ENCODE results near the gene PI4KA.
"Not testable (repeated sequence)": the region's sequence is repeated elsewhere in the genome, so short reads cannot be mapped to it uniquely, and the experiment has no call there.

PI4KA gene

GRCh38 chr22:20729194-20729593 is 129.4 kb downstream of the PI4KA start:
- Histone ChIP-seq H3K27me3 (ENCODE audit: control insufficient read depth, insufficient read depth, low read length) (no peaks in the 10 kb centered on the region), H3K36me3 (ENCODE audit: control insufficient read depth, low read depth, low read length) (peaks cover 9% of the 10 kb centered on the region), H3K4me1 (ENCODE audit: control insufficient read depth, low read depth, low read length) (no peaks in the 10 kb centered on the region), H3K9ac (ENCODE audit: low read length) (no peak overlapping the region), H3K4me3 (ENCODE audit: low read length) (no peak overlapping the region), H3K27ac (ENCODE audit: low read length) (no peak overlapping the region), H3K9me3 (ENCODE audit: control insufficient read depth, low read depth, low read length) (no peaks in the 10 kb centered on the region)

- H3K9ac ChIP-seq (ENCODE audit: low read length) = no peak overlapping the region
- H3K27ac ChIP-seq (ENCODE audit: low read length) = no peak overlapping the region
- H3K9me3 ChIP-seq (ENCODE audit: control insufficient read depth, low read depth, low read length) = no peaks in the 10 kb centered on the region
- H3K4me3 ChIP-seq (ENCODE audit: low read length) = no peak overlapping the region
- no peaks in the 10 kb centered on the region for H3K4me1 ChIP-seq (ENCODE audit: control insufficient read depth, low read depth, low read length)
- peaks cover 9% of the 10 kb centered on the region for H3K36me3 ChIP-seq (ENCODE audit: control insufficient read depth, low read depth, low read length)
- H3K27me3 ChIP-seq (ENCODE audit: control insufficient read depth, insufficient read depth, low read length) = no peaks in the 10 kb centered on the region
Measured at GRCh38 chr22:20728523-20729190, 130.0 kb downstream of the PI4KA start.

GRCh38 chr22:20727118-20728015 is 131.2 kb downstream of the PI4KA start:
- Histone ChIP-seq H3K27me3 (ENCODE audit: control insufficient read depth, insufficient read depth, low read length) (no peaks in the 10 kb centered on the region), H3K4me1 (ENCODE audit: control insufficient read depth, low read depth, low read length) (no peaks in the 10 kb centered on the region), H3K4me3 (ENCODE audit: low read length) (no peak overlapping the region), H3K9ac (ENCODE audit: low read length) (no peak overlapping the region), H3K36me3 (ENCODE audit: control insufficient read depth, low read depth, low read length) (peaks cover 9% of the 10 kb centered on the region), H3K9me3 (ENCODE audit: control insufficient read depth, low read depth, low read length) (no peaks in the 10 kb centered on the region), H3K27ac (ENCODE audit: low read length) (no peak overlapping the region)

- Histone ChIP-seq H3K9me3 (ENCODE audit: control insufficient read depth, low read depth, low read length) (no peaks in the 10 kb centered on the region), H3K27ac (ENCODE audit: low read length) (no peak overlapping the region), H3K4me3 (ENCODE audit: low read length) (no peak overlapping the region), H3K27me3 (ENCODE audit: control insufficient read depth, insufficient read depth, low read length) (no peaks in the 10 kb centered on the region), H3K4me1 (ENCODE audit: control insufficient read depth, low read depth, low read length) (no peaks in the 10 kb centered on the region), H3K36me3 (ENCODE audit: control insufficient read depth, low read depth, low read length) (peaks cover 9% of the 10 kb centered on the region), H3K9ac (ENCODE audit: low read length) (no peak overlapping the region)
Measured at GRCh38 chr22:20725987-20726558, 132.5 kb downstream of the PI4KA start.

GRCh38 chr22:20724676-20725454 is 133.7 kb downstream of the PI4KA start:
- Histone ChIP-seq H3K9me3 (ENCODE audit: control insufficient read depth, low read depth, low read length) (no peaks in the 10 kb centered on the region), H3K27ac (ENCODE audit: low read length) (no peak overlapping the region), H3K4me3 (ENCODE audit: low read length) (no peak overlapping the region), H3K9ac (ENCODE audit: low read length) (no peak overlapping the region), H3K27me3 (ENCODE audit: control insufficient read depth, insufficient read depth, low read length) (no peaks in the 10 kb centered on the region), H3K36me3 (ENCODE audit: control insufficient read depth, low read depth, low read length) (peaks cover 9% of the 10 kb centered on the region), H3K4me1 (ENCODE audit: control insufficient read depth, low read depth, low read length) (no peaks in the 10 kb centered on the region)

- Histone ChIP-seq H3K36me3 (ENCODE audit: control insufficient read depth, low read depth, low read length) (no peaks in the 10 kb centered on the region), H3K4me3 (ENCODE audit: low read length) (no peak overlapping the region), H3K9ac (ENCODE audit: low read length) (no peak overlapping the region), H3K27ac (ENCODE audit: low read length) (no peak overlapping the region), H3K9me3 (ENCODE audit: control insufficient read depth, low read depth, low read length) (no peaks in the 10 kb centered on the region), H3K4me1 (ENCODE audit: control insufficient read depth, low read depth, low read length) (no peaks in the 10 kb centered on the region), H3K27me3 (ENCODE audit: control insufficient read depth, insufficient read depth, low read length) (no peaks in the 10 kb centered on the region)
Measured at GRCh38 chr22:20721409-20722218, 137.0 kb downstream of the PI4KA start.

- Histone ChIP-seq H3K36me3 (ENCODE audit: control insufficient read depth, low read depth, low read length) (no peaks in the 10 kb centered on the region), H3K27me3 (ENCODE audit: control insufficient read depth, insufficient read depth, low read length) (no peaks in the 10 kb centered on the region), H3K9ac (ENCODE audit: low read length) (no peak overlapping the region), H3K4me1 (ENCODE audit: control insufficient read depth, low read depth, low read length) (no peaks in the 10 kb centered on the region), H3K27ac (ENCODE audit: low read length) (no peak overlapping the region), H3K4me3 (ENCODE audit: low read length) (no peak overlapping the region), H3K9me3 (ENCODE audit: control insufficient read depth, low read depth, low read length) (no peaks in the 10 kb centered on the region)
Measured at GRCh38 chr22:20720692-20721408, 137.8 kb downstream of the PI4KA start.

GRCh38 chr22:20718727-20719126 is 139.9 kb downstream of the PI4KA start:
- H3K27ac ChIP-seq (ENCODE audit: low read length); H3K27me3 ChIP-seq (ENCODE audit: control insufficient read depth, insufficient read depth, low read length); H3K36me3 ChIP-seq (ENCODE audit: control insufficient read depth, low read depth, low read length); H3K9me3 ChIP-seq (ENCODE audit: control insufficient read depth, low read depth, low read length); H3K9ac ChIP-seq (ENCODE audit: low read length); H3K4me3 ChIP-seq (ENCODE audit: low read length); H3K4me1 ChIP-seq (ENCODE audit: control insufficient read depth, low read depth, low read length): not testable (repeated sequence)

- H3K4me1 ChIP-seq (ENCODE audit: control insufficient read depth, low read depth, low read length); H3K9ac ChIP-seq (ENCODE audit: low read length); H3K27ac ChIP-seq (ENCODE audit: low read length); H3K36me3 ChIP-seq (ENCODE audit: control insufficient read depth, low read depth, low read length); H3K27me3 ChIP-seq (ENCODE audit: control insufficient read depth, insufficient read depth, low read length); H3K4me3 ChIP-seq (ENCODE audit: low read length); H3K9me3 ChIP-seq (ENCODE audit: control insufficient read depth, low read depth, low read length): not testable (repeated sequence)
Measured at GRCh38 chr22:20717981-20718380, 140.6 kb downstream of the PI4KA start.

GRCh38 chr22:20717213-20717866 is 141.3 kb downstream of the PI4KA start:
- not testable (repeated sequence) for H3K9me3 ChIP-seq (ENCODE audit: control insufficient read depth, low read depth, low read length); H3K4me1 ChIP-seq (ENCODE audit: control insufficient read depth, low read depth, low read length); H3K27me3 ChIP-seq (ENCODE audit: control insufficient read depth, insufficient read depth, low read length); H3K27ac ChIP-seq (ENCODE audit: low read length); H3K9ac ChIP-seq (ENCODE audit: low read length); H3K36me3 ChIP-seq (ENCODE audit: control insufficient read depth, low read depth, low read length); H3K4me3 ChIP-seq (ENCODE audit: low read length)

Measured in iPS-18a (cell line).